ENCODE results near the gene UBXN2A.
"Not testable (repeated sequence)": the region's sequence is repeated elsewhere in the genome, so short reads cannot be mapped to it uniquely, and the experiment has no call there.

The UBXN2A gene

DNA sequence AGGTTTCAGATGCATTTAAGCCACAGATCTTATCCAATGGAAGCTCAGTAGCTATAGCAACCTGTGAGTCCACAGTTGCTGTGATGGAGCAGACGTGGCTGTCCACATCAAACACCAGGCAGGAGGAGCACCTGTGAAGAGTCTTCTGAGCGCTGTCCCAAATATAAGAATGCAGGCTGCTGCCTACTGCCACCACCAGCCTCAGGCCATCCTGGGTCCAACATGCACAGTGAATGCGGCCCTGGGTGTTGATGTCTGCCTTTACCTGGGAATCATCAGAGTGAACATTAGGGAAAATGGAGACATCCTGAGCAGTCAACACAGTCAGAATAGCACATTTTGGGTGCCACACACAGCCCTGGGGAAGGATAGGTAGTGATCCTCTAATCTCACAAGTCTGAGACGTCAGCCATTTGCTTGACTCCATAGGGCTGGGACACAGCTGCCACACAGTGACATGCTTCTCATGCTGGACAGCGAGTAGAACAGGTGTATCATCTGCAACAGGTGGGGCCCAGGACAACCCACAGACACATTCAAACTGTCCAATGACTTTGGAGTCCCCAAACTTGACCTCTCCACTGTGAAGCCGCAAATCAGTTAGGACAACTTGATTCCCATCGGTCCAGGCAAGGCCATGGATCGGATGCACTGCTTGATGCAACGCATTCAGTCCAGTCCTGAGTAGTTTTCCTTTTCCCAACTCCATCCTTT lies 98.7 kb downstream of the UBXN2A start:
- DNase-seq (ENCODE audit: low read depth, low spot score): no peak
- no peak overlapping the region for H3K27ac ChIP-seq

DNA sequence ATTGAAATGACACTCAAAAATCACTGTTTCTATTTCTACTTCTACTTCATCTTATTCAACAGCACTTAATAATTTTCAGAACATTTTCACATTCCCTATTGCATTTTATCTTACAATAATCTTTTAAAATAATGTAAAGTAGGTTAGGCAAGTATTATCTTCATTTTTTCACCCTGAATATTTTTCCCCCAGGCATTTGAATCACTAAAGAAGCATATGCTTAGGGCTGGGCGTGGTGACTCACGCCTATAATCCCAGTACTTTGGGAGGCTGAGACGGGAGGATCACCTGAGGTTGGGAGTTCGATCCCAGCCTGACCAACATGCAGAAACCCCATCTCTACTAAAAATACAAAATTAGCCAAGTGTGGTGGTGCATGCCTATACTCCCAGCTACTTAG lies 100.2 kb downstream of the UBXN2A start:
- no peak for DNase-seq (ENCODE audit: low read depth, low spot score)
- no peak overlapping the region for H3K27ac ChIP-seq

- not testable (repeated sequence) for DNase-seq (ENCODE audit: low read depth, low spot score); H3K27ac ChIP-seq
Measured at GRCh38 chr2:24043133-24043532, 102.9 kb downstream of the UBXN2A start.

DNA sequence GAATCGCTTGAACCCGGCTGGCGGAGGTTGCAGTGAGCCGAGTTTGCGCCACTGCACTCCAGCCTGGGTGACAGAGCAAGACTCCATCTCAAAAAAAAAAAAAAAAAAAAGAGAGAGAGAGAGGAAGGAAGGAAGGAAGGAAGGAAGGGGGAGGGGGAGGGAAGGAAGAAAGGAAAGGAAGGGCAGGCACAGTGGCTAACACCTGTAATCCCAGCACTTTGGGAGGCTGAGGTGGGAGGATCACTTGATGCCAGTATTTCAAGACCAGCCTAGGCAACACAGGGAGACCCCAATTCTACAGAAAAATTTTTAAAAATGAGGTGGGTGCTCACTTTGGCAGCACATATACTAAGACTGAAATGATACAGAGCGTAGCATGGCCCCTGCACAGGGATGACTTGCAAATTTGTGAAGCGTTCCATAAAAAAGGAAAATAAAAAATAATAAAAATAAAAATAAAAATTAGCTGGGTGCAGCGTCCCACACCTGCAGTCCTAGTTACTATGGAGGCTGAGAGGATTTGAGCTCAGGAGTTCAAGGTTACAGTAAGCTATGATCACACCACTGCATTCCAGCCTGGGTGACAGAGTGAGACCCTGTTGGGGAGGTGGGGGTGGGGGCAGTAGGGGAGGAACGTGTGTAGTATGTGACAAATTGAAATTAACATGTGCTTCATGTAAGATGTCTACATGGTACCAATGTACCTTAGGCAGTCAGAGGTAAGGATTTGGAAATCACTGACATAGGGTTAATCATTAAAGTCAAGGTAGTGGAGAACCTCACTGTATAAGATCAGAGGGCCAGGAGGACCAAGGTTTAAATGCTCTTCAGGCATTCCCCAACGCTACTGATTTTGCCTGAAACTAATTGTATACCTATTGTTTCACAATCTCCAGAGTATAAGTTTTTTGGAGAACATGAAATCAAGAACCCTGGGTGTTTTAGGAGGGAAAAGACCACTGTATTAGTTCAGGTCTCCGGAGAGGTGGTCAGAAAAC lies 105.5 kb downstream of the UBXN2A start:
- H3K27ac ChIP-seq: no peak overlapping the region
- no peak for DNase-seq (ENCODE audit: low read depth, low spot score)

- DNase-seq (ENCODE audit: low read depth, low spot score): no peak
Measured at GRCh38 chr2:24046599-24046929, 106.3 kb downstream of the UBXN2A start.

DNA sequence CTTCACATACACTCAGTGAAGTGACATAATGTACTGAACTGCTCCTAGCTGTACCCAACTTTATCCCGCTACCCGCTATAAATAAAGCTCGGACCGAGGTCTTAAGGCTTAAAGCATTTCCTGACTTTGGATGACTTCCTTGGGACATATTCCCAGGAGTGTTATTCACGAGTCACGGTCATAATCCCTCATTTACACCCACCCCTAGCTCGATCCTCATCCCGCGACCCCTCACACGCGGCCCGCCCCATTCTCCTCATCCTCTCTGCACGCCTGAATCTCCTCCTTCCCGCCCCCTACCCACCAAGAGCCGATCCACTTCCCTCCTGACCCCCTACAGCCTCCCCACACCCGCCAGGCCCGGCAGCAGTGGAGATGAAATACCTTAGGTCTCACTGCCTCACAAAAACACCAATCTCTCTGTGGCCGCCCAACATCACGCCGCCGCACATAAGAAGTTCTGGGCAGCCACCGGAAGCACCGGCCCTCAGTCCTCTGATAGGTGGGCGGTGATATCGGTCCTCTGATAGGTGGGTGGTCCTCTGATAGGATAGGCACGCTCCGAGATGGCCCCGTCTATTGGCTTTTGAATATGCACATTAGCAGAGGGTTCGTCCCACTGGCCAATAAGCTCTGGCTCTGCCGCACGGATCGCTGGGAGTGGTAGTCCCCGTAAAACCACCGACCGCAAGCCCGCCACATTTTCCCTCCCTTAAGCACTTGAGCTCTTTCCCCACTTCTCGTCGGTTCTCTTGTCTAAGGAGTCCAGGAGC lies 106.9 kb downstream of the UBXN2A start, which contains the start of gene WDCP:
Gene WDCP, minus strand, starts transcription at position 462 of the 773 bp plus-strand sequence. CDS start 7,897 bp downstream, outside the sequence.
- DNase-seq (ENCODE audit: low read depth, low spot score): peak; percentile 93
- H3K27ac ChIP-seq: no peak within 1 kb of the TSS

More at GRCh38 chr2:24046599-24046929, 106.3 kb downstream of the UBXN2A start:
- no peak overlapping the region for H3K27ac ChIP-seq

DNA sequence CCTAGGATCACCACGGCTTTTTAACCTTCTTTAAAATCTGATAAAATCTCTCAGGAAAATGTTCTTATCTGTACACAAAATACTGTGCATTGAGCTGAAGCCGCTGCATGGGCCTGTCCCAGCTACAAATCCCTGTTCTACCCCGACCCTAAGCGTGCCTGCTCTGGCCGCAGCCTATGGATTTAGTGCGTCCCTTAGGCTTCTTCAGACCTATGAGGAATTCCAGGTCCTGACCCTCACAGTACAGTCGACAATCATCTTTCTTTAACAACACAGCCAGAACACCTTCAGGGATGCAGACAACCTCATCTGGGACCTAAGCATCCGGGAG lies 107.4 kb downstream of the UBXN2A start:
- DNase-seq (ENCODE audit: low read depth, low spot score): no peak
- no peak overlapping the region for H3K27ac ChIP-seq

- no peak for DNase-seq (ENCODE audit: low read depth, low spot score)
- H3K27ac ChIP-seq: no peak overlapping the region
Measured at GRCh38 chr2:24048769-24049484, 108.7 kb downstream of the UBXN2A start.

DNA sequence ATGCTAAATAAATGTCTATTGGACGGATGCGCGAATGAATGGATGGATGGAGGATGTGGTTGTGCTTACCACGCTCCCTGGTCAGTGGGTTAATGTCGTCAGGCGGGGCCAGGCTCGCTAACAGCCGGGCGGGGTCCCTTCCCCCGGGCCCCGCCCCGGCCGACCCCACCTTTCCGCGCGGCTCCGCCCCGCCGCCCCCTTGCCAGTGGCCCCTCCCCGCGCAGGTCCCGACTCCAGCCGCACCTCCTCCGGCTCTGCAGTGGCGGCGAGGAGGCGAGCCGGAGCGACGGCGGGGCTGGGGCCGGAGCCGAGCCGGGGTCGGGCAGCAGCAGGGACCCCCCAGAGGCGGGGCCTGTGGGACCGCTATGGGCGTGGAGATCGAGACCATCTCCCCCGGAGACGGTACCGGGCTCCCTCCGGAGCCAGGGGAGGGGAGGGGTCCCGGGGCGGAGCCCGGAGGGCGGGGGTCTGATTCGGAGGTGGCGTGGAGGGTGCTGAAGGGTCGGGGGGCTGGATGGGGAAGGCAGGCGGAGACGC lies 109.3 kb downstream of the UBXN2A start, which contains the start of gene FKBP1B:
Gene FKBP1B, plus strand, starts transcription at position 257 of the 537 bp plus-strand sequence. Its CDS starts 109 bp downstream, at position 366.
- no peak within 1 kb of the TSS for H3K27ac ChIP-seq
- no peak for DNase-seq (ENCODE audit: low read depth, low spot score)

- no peak for DNase-seq (ENCODE audit: low read depth, low spot score)
Measured at GRCh38 chr2:24050041-24050979, 110.0 kb downstream of the UBXN2A start.

GRCh38 chr2:24051833-24052232 lies 111.6 kb downstream of the UBXN2A start:
- DNase-seq (ENCODE audit: low read depth, low spot score): no peak
- H3K27ac ChIP-seq: no peak overlapping the region

More at GRCh38 chr2:24050041-24050979, 110.0 kb downstream of the UBXN2A start:
- no peak overlapping the region for H3K27ac ChIP-seq

DNA sequence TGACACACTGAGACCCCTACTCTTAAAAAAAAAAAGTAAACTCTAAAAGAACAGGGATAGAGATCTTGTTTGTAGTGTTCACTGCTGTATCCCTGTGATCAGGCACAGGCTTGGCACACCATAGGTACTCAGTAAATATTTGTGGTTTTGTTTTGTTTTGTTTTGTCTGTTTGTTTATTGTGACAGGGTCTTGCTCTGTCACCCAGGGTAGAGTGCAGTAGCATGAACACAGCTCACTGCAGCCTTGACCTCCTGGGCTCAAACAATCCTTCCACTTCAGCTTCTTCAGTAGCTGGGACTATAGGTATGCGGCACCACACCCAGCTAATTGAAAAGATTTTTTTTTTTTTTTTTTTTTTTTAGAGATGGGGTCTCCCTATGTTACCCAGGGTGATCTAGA lies 112.7 kb downstream of the UBXN2A start:
- DNase-seq (ENCODE audit: low read depth, low spot score): no peak
- H3K27ac ChIP-seq: no peak overlapping the region
